H9 (cell line): ENCODE measurements around the gene FAT4. TPM values are rescaled to one million over a fixed set of nuclear protein-coding genes. Genes with fewer than 3 reads are reported as not detected.

Source experiments
- DNase-seq: peaks from one replicate; pipeline ENCODE4 v3.0.0-alpha.2; 2017
- H2AFZ ChIP-seq: one replicate; pipeline ENCODE4 v1.6.1; 2013; ENCODE audit warnings: mild to moderate bottlenecking, low read length, control low read depth, moderate library complexity
- H2AK5ac ChIP-seq: 2 replicates; pipeline ENCODE4 v1.6.1; 2013; ENCODE audit warnings: low read length, control low read depth, mixed read lengths; ENCODE audit not compliant: insufficient read length
- H2BK120ac ChIP-seq: one replicate; pipeline ENCODE4 v1.6.1; 2013; ENCODE audit warnings: low read depth, mild to moderate bottlenecking, low read length, control low read depth, inconsistent platforms; ENCODE audit not compliant: poor library complexity, severe bottlenecking
- H2BK12ac ChIP-seq: 2 replicates; pipeline ENCODE4 v1.6.1; 2013; ENCODE audit warnings: low read length, control low read depth, mixed read lengths, low read depth; ENCODE audit not compliant: insufficient read length
- H2BK15ac ChIP-seq: 2 replicates; pipeline ENCODE4 v1.6.1; 2013; ENCODE audit warnings: low read depth, low read length, control low read depth
- H2BK20ac ChIP-seq: one replicate; pipeline ENCODE4 v1.6.1; 2013; ENCODE audit warnings: low read depth, mild to moderate bottlenecking, low read length, control low read depth, inconsistent platforms; ENCODE audit not compliant: poor library complexity, severe bottlenecking
- H2BK5ac ChIP-seq: 2 replicates; pipeline ENCODE4 v1.6.1; 2013; ENCODE audit warnings: low read length, control low read depth, mixed read lengths; ENCODE audit not compliant: insufficient read length
- H3K14ac ChIP-seq: 2 replicates; pipeline ENCODE4 v1.6.1; 2013; ENCODE audit warnings: low read length, control low read depth; ENCODE audit not compliant: insufficient read depth
- H3K18ac ChIP-seq: 2 replicates; pipeline ENCODE4 v1.6.1; 2013; ENCODE audit warnings: low read depth, mild to moderate bottlenecking, mixed read lengths, low read length, control low read depth; ENCODE audit not compliant: insufficient read length
- H3K23ac ChIP-seq: 2 replicates; pipeline ENCODE4 v1.6.1; 2013; ENCODE audit warnings: low read length, control low read depth, mixed read lengths, low read depth; ENCODE audit not compliant: insufficient read length
- H3K23me2 ChIP-seq: 2 replicates; pipeline ENCODE4 v1.6.1; 2013; ENCODE audit warnings: low read depth, mild to moderate bottlenecking, mixed read lengths, low read length, control low read depth; ENCODE audit not compliant: insufficient read length, poor library complexity, severe bottlenecking
- H3K27ac ChIP-seq: 2 replicates; pipeline ENCODE4 v1.5.1; 2013; ENCODE audit warnings: low read length, control low read depth, mixed read lengths, low read depth; ENCODE audit not compliant: insufficient read length
- H3K27me3 ChIP-seq: 2 replicates; pipeline ENCODE4 v1.6.1; 2013; ENCODE audit warnings: low read length, control low read depth, inconsistent platforms; ENCODE audit not compliant: insufficient read depth
- H3K4ac ChIP-seq: 2 replicates; pipeline ENCODE4 v1.6.1; 2013; ENCODE audit warnings: low read depth, mild to moderate bottlenecking, control low read depth, inconsistent platforms, low read length, moderate library complexity
- H3K4me1 ChIP-seq: 2 replicates; pipeline ENCODE4 v1.6.1; 2013; ENCODE audit warnings: low read length, control low read depth, inconsistent platforms; ENCODE audit not compliant: insufficient read depth
- H3K4me2 ChIP-seq: 2 replicates; pipeline ENCODE4 v1.6.1; 2013; ENCODE audit warnings: low read length, control low read depth, mixed read lengths; ENCODE audit not compliant: insufficient read length, insufficient read depth
- H3K56ac ChIP-seq: 2 replicates; pipeline ENCODE4 v1.6.1; 2013; ENCODE audit warnings: low read depth, mild to moderate bottlenecking, mixed read lengths, low read length, control low read depth; ENCODE audit not compliant: insufficient read length
- H3K79me1 ChIP-seq: 2 replicates; pipeline ENCODE4 v1.6.1; 2013; ENCODE audit warnings: low read depth, mild to moderate bottlenecking, moderate library complexity, low read length, control low read depth, inconsistent platforms; ENCODE audit not compliant: insufficient read depth, poor library complexity, severe bottlenecking
- H3K79me2 ChIP-seq: 2 replicates; pipeline ENCODE4 v1.6.1; 2013; ENCODE audit warnings: low read length, control low read depth, inconsistent platforms; ENCODE audit not compliant: insufficient read depth
- H3K9ac ChIP-seq: 2 replicates; pipeline ENCODE4 v1.6.1; 2013; ENCODE audit warnings: low read length, control low read depth, mixed read lengths; ENCODE audit not compliant: insufficient read length; ENCODE audit errors: extremely low read depth
- H3K9me3 ChIP-seq: one replicate; pipeline ENCODE4 v1.6.1; 2013; ENCODE audit warnings: low read depth, low read length, inconsistent platforms; ENCODE audit not compliant: control insufficient read depth
- H3T11ph ChIP-seq: one replicate; pipeline ENCODE4 v1.6.1; 2013; ENCODE audit warnings: mild to moderate bottlenecking, low read length, control low read depth, inconsistent platforms
- H4K20me1 ChIP-seq: one replicate; pipeline ENCODE4 v1.6.1; 2013; ENCODE audit not compliant: control insufficient read depth, insufficient read length, insufficient read depth
- H4K5ac ChIP-seq: 2 replicates; pipeline ENCODE4 v1.6.1; 2013; ENCODE audit warnings: low read depth, mild to moderate bottlenecking, mixed read lengths, low read length, control low read depth; ENCODE audit not compliant: insufficient read length
- H4K8ac ChIP-seq: replicated peaks from 2 replicates; pipeline ENCODE4 v1.6.1; 2013; ENCODE audit warnings: low read length, control low read depth, mixed read lengths, low read depth; ENCODE audit not compliant: insufficient read length
- H4K91ac ChIP-seq: 2 replicates; pipeline ENCODE4 v1.6.1; 2013; ENCODE audit warnings: low read depth, mild to moderate bottlenecking, moderate library complexity, mixed read lengths, low read length, control low read depth; ENCODE audit not compliant: insufficient read length
- H3K27ac Mint-ChIP-seq, 3 experiments: 2 replicates in 2 of 3; 3 replicates in 1 of 3; pipeline ENCODE4 v1.8.0; 2020 to 2021; ENCODE audit warnings: mixed read lengths in 3 of 3, mild to moderate bottlenecking in 1 of 3, moderate library complexity in 1 of 3
- H3K27me3 Mint-ChIP-seq: 2 replicates; pipeline ENCODE4 v1.8.0; 2021; ENCODE audit warnings: low read depth, mild to moderate bottlenecking, moderate library complexity, mixed read lengths
- H3K36me3 Mint-ChIP-seq, 3 experiments: 2 replicates in 2 of 3; 3 replicates in 1 of 3; pipeline ENCODE4 v1.8.0; 2020 to 2021; ENCODE audit warnings: low read depth in 3 of 3, mixed read lengths in 3 of 3; ENCODE audit not compliant: insufficient read depth in 1 of 3
- H3K4me1 Mint-ChIP-seq, 2 experiments: 2 replicates each; pipeline ENCODE4 v1.8.0; 2020; ENCODE audit warnings: mixed read lengths in 2 of 2
- H3K4me3 Mint-ChIP-seq, 2 experiments: 2 replicates in 1 of 2; 3 replicates in 1 of 2; pipeline ENCODE4 v1.8.0; 2020 to 2021; ENCODE audit warnings: mild to moderate bottlenecking in 2 of 2, mixed read lengths in 2 of 2, moderate library complexity in 1 of 2
- H3K9me3 Mint-ChIP-seq, 2 experiments: 2 replicates in 1 of 2; 3 replicates in 1 of 2; pipeline ENCODE4 v1.8.0; 2020; ENCODE audit warnings: mild to moderate bottlenecking in 2 of 2, mixed read lengths in 2 of 2, moderate library complexity in 1 of 2
- WGBS: extraction: QIAGEN DNeasy Blood & Tissue Kit; methylation state at CpG from one replicate; pipeline ENCODE4 v1.1.7; 2013; ENCODE audit warnings: missing lambda C conversion rate, low lambda C conversion rate, mixed read lengths; ENCODE audit not compliant: insufficient read length; ENCODE audit errors: extremely low coverage; 5-methylcytosine and 5-hydroxymethylcytosine counted together
- long read RNA-seq: library from polyadenylated mRNA; unstranded; transcript quantifications from one replicate; pipeline ENCODE4 v2.0.0, GENCODE V29; 2020
- total RNA-seq: library from RNA; stranded (reverse); gene quantifications from 2 replicates; pipeline ENCODE4 v1.2.1, GENCODE V29; 2021
- TF ChIP-seq, protein P1 (sequence below): fragments of 200-600 bp; sonication (generic); conservative IDR thresholded peaks from 3 replicates; pipeline ENCODE4 v1.8.0; 2021; ENCODE audit warnings: antibody characterized with exemption, mild to moderate bottlenecking

FAT4 gene
- 6.0 and 6.9 TPM in 2 replicates for total RNA-seq
- long read RNA-seq, partial matches to known transcripts, result 0 of 9 reads
- long read RNA-seq, other reads (novel, unspliced or antisense), result 9 of 9 reads

- no peak within 1 kb of the TSS for H4K5ac ChIP-seq
- H3K9ac ChIP-seq, result peak within 1 kb of the TSS; percentile 33
- no CpG with 5 or more reads among the region's 68 CpGs for WGBS
- H2BK12ac ChIP-seq, result no peak within 1 kb of the TSS
- no peak within 1 kb of the TSS for H2AFZ ChIP-seq
- H2BK5ac ChIP-seq, result no peak within 1 kb of the TSS
- no peak within 1 kb of the TSS for H3K56ac ChIP-seq
- H2BK120ac ChIP-seq, result no peak within 1 kb of the TSS
- DNase-seq, result peak; percentile 96
- peaks cover 7% of the 10 kb centered on the region; the same call in 1 of the 2 replicates for H3K27me3 ChIP-seq
- peak within 1 kb of the TSS; percentile 92 to 97 for H3K4me3 Mint-ChIP-seq
- no peaks in the 10 kb centered on the region for H4K20me1 ChIP-seq
- peaks cover 2% of the 10 kb centered on the region; the same call in 1 of the 2 replicates for H3K4me1 ChIP-seq
- H3K23ac ChIP-seq, result no peak within 1 kb of the TSS
- H3K14ac ChIP-seq, result no peak within 1 kb of the TSS
- TF ChIP-seq, protein P1, sequence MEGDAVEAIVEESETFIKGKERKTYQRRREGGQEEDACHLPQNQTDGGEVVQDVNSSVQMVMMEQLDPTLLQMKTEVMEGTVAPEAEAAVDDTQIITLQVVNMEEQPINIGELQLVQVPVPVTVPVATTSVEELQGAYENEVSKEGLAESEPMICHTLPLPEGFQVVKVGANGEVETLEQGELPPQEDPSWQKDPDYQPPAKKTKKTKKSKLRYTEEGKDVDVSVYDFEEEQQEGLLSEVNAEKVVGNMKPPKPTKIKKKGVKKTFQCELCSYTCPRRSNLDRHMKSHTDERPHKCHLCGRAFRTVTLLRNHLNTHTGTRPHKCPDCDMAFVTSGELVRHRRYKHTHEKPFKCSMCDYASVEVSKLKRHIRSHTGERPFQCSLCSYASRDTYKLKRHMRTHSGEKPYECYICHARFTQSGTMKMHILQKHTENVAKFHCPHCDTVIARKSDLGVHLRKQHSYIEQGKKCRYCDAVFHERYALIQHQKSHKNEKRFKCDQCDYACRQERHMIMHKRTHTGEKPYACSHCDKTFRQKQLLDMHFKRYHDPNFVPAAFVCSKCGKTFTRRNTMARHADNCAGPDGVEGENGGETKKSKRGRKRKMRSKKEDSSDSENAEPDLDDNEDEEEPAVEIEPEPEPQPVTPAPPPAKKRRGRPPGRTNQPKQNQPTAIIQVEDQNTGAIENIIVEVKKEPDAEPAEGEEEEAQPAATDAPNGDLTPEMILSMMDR, result no peak
- no peak within 1 kb of the TSS for H3T11ph ChIP-seq
- peak within 1 kb of the TSS; percentile 76 for H3K4me2 ChIP-seq
- no peak within 1 kb of the TSS for H2AK5ac ChIP-seq
- no peaks in the 10 kb centered on the region for H3K79me1 ChIP-seq
- peaks cover 30 to 45% of the 10 kb centered on the region in 2 experiments for H3K4me1 Mint-ChIP-seq
- H3K27ac Mint-ChIP-seq, result peak within 1 kb of the TSS in 2 of 3 experiments; percentile 25 to 48; a peak in 1 of 7 replicates
- no peaks in the 10 kb centered on the region; a peak in 1 of 5 replicates for H3K9me3 Mint-ChIP-seq
- H3K4ac ChIP-seq, result no peak within 1 kb of the TSS
- H3K9me3 ChIP-seq, result no peaks in the 10 kb centered on the region
- no peak within 1 kb of the TSS for H3K18ac ChIP-seq
- no peak within 1 kb of the TSS for H2BK15ac ChIP-seq
- H4K91ac ChIP-seq, result no peak within 1 kb of the TSS
- H2BK20ac ChIP-seq, result no peak within 1 kb of the TSS
- no peak within 1 kb of the TSS for H4K8ac ChIP-seq
- peaks cover 33% of the 10 kb centered on the region for H3K27me3 Mint-ChIP-seq
- peaks cover 0 to 9% (median 4%) of the 10 kb centered on the region in 3 experiments; a peak in 4 of 7 replicates for H3K36me3 Mint-ChIP-seq
- H3K27ac ChIP-seq, result no peak within 1 kb of the TSS
- no peaks in the 10 kb centered on the region; the same call in 1 of the 2 replicates for H3K79me2 ChIP-seq
- peaks cover 27% of the 10 kb centered on the region for H3K23me2 ChIP-seq
These were observed at the start of gene FAT4 for GRCh38 chr4:125314676-125315575. FAT4 (plus strand) TSS chr4:125314955; CDS start chr4:125316412, 1,457 bp downstream.
